ENCODE data around the gene ZBTB43.
"Not testable (repeated sequence)": the region's sequence is repeated elsewhere in the genome, so short reads cannot be mapped to it uniquely, and the experiment has no call there.

Gene ZBTB43

GRCh38 chr9:126791406-126792230 is 13.2 kb upstream of the ZBTB43 start:
- DNase-seq: peak; percentile 8

GRCh38 chr9:126793686-126794417 is 11.0 kb upstream of the ZBTB43 start:
- DNase-seq: no peak

GRCh38 chr9:126794441-126794840 is 10.4 kb upstream of the ZBTB43 start:
- DNase-seq: no peak

GRCh38 chr9:126796758-126797157 is 8.1 kb upstream of the ZBTB43 start:
- no peak for DNase-seq

GRCh38 chr9:126797903-126798302 is 6.9 kb upstream of the ZBTB43 start:
- no peak for DNase-seq

- DNase-seq: no peak
Observed at GRCh38 chr9:126799034-126799433, 5.8 kb upstream of the ZBTB43 start.

- no peak for DNase-seq
Observed at GRCh38 chr9:126802318-126803059, 2.4 kb upstream of the ZBTB43 start.

- no peak for DNase-seq
Observed at GRCh38 chr9:126804198-126804695, 593 bp upstream of the ZBTB43 start.

- no peak for DNase-seq
Observed at GRCh38 chr9:126805554-126806262, 868 bp downstream of the ZBTB43 start.

- DNase-seq: no peak
Observed at GRCh38 chr9:126806336-126806735, 1.5 kb downstream of the ZBTB43 start.

GRCh38 chr9:126809068-126809467 is 4.2 kb downstream of the ZBTB43 start:
- DNase-seq: no peak

- DNase-seq: not testable (repeated sequence)
Observed at GRCh38 chr9:126810221-126810620, 5.4 kb downstream of the ZBTB43 start.

- no peak for DNase-seq
Observed at GRCh38 chr9:126813072-126813471, 8.2 kb downstream of the ZBTB43 start.

GRCh38 chr9:126814091-126814490 is 9.3 kb downstream of the ZBTB43 start:
- no peak for DNase-seq

GRCh38 chr9:126817615-126818014 is 12.8 kb downstream of the ZBTB43 start:
- not testable (repeated sequence) for DNase-seq

GRCh38 chr9:126818482-126818881 is 13.6 kb downstream of the ZBTB43 start:
- DNase-seq: no peak

GRCh38 chr9:126819482-126819881 is 14.6 kb downstream of the ZBTB43 start:
- DNase-seq: no peak

GRCh38 chr9:126822278-126822677 is 17.4 kb downstream of the ZBTB43 start:
- no peak for DNase-seq

- DNase-seq: no peak
Observed at GRCh38 chr9:126822873-126823272, 18.0 kb downstream of the ZBTB43 start.

- not testable (repeated sequence) for DNase-seq
Observed at GRCh38 chr9:126824052-126824451, 19.2 kb downstream of the ZBTB43 start.

GRCh38 chr9:126827227-126827626 is 22.4 kb downstream of the ZBTB43 start:
- no peak for DNase-seq

- DNase-seq: no peak
Observed at GRCh38 chr9:126829035-126829434, 24.2 kb downstream of the ZBTB43 start.

GRCh38 chr9:126830827-126831226 is 26.0 kb downstream of the ZBTB43 start:
- DNase-seq: no peak
